ENCODE data around the gene HJURP. TPM values are rescaled to one million over a fixed set of nuclear protein-coding genes. Genes with fewer than 3 reads are reported as not detected.

The HJURP gene
- polyA plus RNA-seq, 1 of the 3 experiments (the other 2 are of a cell fraction), result 13.2 TPM

DNA sequence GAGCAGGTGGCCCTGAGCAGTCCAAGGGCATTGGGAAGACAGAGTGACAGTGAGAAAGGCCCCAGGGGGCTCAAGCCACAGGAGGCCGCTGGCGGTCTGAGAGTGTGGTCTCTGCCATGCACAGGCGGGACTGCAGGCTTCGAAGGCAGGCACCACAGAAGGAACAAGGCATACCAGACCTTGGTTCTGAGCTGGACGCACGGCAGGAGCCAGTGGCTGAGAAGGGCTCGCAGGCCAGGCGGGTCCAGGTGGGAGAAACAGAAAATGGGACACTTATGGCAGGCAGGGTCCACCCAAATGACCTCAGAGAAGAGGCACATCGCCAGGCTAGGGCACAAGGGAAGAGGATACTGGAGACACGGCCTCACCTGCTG is 14.9 kb downstream of the HJURP start:
- peaks cover 54 to 62% of the 10 kb centered on the region in 2 experiments for H3K36me3 ChIP-seq (replicated peaks in 1 of 2; ENCODE audit: control insufficient read depth in 1 of 2, insufficient read depth in 2 of 2, low read length in 1 of 2)
- ChIA-PET POLR2A (interaction anchor here (0.9 kb wide), 1 partner anchor 13 kb away, joined by 4 read pairs; no protein-coding TSS in a partner anchor), CTCF (no interaction called here)
- H3K27ac ChIP-seq (ENCODE audit: low read depth in 2 of 2, low read length in 1 of 2), result no peak overlapping the region
- H3K27me3 ChIP-seq (ENCODE audit: insufficient read depth), result no peaks in the 10 kb centered on the region
- peaks cover 7% of the 10 kb centered on the region for H3F3A ChIP-seq (replicated peaks; ENCODE audit: insufficient read depth)
- no peak overlapping the region for H3K4me3 ChIP-seq (ENCODE audit: low read depth in 2 of 2, low read length in 1 of 2)
- H3K79me2 ChIP-seq (ENCODE audit: insufficient read depth), result peaks cover 90% of the 10 kb centered on the region
- no peak overlapping the region for H2AFZ ChIP-seq (ENCODE audit: low read depth)
- no peaks in the 10 kb centered on the region for H3K9me3 ChIP-seq
- H3K4me1 ChIP-seq (ENCODE audit: control insufficient read depth in 1 of 2, insufficient read depth in 2 of 2, low read depth in 1 of 2, low read length in 1 of 2), result peaks cover 0 to 18% of the 10 kb centered on the region in 2 experiments; a peak in 1 of 4 replicates
- H4K20me1 ChIP-seq (ENCODE audit: insufficient read depth), result peaks cover 46% of the 10 kb centered on the region; the same call in 1 of the 2 replicates
- no peak for TF ChIP-seq ELF1 (IDR thresholded peaks at IDR 0.05)
- TF ChIP-seq GATA2 (CRISPR knock-in tag; IDR thresholded peaks at IDR 0.05), result no peak
- no peak for TF ChIP-seq YY1 (IDR thresholded peaks at IDR 0.05; ENCODE audit: low read depth)
- TF ChIP-seq GABPA (IDR thresholded peaks at IDR 0.05; ENCODE audit: low read depth), result no peak
- TF ChIP-seq, protein P1, sequence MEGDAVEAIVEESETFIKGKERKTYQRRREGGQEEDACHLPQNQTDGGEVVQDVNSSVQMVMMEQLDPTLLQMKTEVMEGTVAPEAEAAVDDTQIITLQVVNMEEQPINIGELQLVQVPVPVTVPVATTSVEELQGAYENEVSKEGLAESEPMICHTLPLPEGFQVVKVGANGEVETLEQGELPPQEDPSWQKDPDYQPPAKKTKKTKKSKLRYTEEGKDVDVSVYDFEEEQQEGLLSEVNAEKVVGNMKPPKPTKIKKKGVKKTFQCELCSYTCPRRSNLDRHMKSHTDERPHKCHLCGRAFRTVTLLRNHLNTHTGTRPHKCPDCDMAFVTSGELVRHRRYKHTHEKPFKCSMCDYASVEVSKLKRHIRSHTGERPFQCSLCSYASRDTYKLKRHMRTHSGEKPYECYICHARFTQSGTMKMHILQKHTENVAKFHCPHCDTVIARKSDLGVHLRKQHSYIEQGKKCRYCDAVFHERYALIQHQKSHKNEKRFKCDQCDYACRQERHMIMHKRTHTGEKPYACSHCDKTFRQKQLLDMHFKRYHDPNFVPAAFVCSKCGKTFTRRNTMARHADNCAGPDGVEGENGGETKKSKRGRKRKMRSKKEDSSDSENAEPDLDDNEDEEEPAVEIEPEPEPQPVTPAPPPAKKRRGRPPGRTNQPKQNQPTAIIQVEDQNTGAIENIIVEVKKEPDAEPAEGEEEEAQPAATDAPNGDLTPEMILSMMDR (IDR thresholded peaks at IDR 0.05), result no peak
- no peak for TF ChIP-seq EZH2phosphoT487 (IDR thresholded peaks at IDR 0.05; ENCODE audit: borderline replicate concordance, low read depth)
- TF ChIP-seq TCF12 (IDR thresholded peaks at IDR 0.05), result no peak
- no peak for TF ChIP-seq TAF1 (IDR thresholded peaks at IDR 0.05; ENCODE audit: borderline replicate concordance, low read depth, low read length)
- TF ChIP-seq MXI1 (IDR thresholded peaks at IDR 0.05; ENCODE audit: low read depth, low read length), result no peak
- TF ChIP-seq, protein P2, sequence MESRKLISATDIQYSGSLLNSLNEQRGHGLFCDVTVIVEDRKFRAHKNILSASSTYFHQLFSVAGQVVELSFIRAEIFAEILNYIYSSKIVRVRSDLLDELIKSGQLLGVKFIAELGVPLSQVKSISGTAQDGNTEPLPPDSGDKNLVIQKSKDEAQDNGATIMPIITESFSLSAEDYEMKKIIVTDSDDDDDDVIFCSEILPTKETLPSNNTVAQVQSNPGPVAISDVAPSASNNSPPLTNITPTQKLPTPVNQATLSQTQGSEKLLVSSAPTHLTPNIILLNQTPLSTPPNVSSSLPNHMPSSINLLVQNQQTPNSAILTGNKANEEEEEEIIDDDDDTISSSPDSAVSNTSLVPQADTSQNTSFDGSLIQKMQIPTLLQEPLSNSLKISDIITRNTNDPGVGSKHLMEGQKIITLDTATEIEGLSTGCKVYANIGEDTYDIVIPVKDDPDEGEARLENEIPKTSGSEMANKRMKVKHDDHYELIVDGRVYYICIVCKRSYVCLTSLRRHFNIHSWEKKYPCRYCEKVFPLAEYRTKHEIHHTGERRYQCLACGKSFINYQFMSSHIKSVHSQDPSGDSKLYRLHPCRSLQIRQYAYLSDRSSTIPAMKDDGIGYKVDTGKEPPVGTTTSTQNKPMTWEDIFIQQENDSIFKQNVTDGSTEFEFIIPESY (IDR thresholded peaks at IDR 0.05; ENCODE audit: borderline replicate concordance, low read depth), result no peak
- TF ChIP-seq TEAD4 (IDR thresholded peaks at IDR 0.05; ENCODE audit: borderline replicate concordance, insufficient read depth), result no peak
- no peak for TF ChIP-seq SMC3 (IDR thresholded peaks at IDR 0.05; ENCODE audit: low read depth, low read length)
- TF ChIP-seq NFIC (IDR thresholded peaks at IDR 0.05; ENCODE audit: borderline replicate concordance), result no peak
- TF ChIP-seq, protein P3, sequence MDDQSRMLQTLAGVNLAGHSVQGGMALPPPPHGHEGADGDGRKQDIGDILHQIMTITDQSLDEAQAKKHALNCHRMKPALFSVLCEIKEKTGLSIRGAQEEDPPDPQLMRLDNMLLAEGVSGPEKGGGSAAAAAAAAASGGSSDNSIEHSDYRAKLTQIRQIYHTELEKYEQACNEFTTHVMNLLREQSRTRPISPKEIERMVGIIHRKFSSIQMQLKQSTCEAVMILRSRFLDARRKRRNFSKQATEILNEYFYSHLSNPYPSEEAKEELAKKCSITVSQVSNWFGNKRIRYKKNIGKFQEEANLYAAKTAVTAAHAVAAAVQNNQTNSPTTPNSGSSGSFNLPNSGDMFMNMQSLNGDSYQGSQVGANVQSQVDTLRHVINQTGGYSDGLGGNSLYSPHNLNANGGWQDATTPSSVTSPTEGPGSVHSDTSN (IDR thresholded peaks at IDR 0.05), result no peak
- no peaks in the 10 kb centered on the region for H3K9me2 ChIP-seq
- WGBS (ENCODE audit: low lambda C conversion rate), result 99% methylated on average over 8 of the region's 10 CpGs
- no peak overlapping the region for H3K4me2 ChIP-seq
- no peak overlapping the region for H3K9ac ChIP-seq
- no peak for DNase-seq

Measured in SK-N-SH (cell line).